H1 (cell line): Measurements from ENCODE around the gene MAPK11. TPM values are rescaled to one million over a fixed set of nuclear protein-coding genes. Genes with fewer than 3 reads are reported as not detected.
A peak's percentile ranks its signal among the peaks of the same experiment; 100 is the strongest.

Experiments
- CTBP2 ChIP-seq: IDR thresholded peaks from 2 replicates; pipeline ENCODE4 v1.7.0; 2011; ENCODE audit warnings: borderline replicate concordance, mild to moderate bottlenecking, moderate library complexity, mixed read lengths, low read length; ENCODE audit not compliant: insufficient read depth, insufficient read length
- EGR1 ChIP-seq: IDR thresholded peaks from 2 replicates; pipeline ENCODE4 v1.6.1; 2011; ENCODE audit warnings: low read depth, low read length, borderline replicate concordance
- GABPA ChIP-seq: IDR thresholded peaks from 2 replicates; pipeline ENCODE4 v1.6.1; 2011; ENCODE audit warnings: mild to moderate bottlenecking, low read length, moderate library complexity, borderline replicate concordance; ENCODE audit not compliant: insufficient read depth
- polyA plus RNA-seq, 7 experiments: library from polyadenylated mRNA; depleted of rRNA in 3 of 7; stranded (reverse) in 5 of 7; unstranded in 2 of 7; fragments of >200 nt in 5 of 7; fragments of 200-250 nt in 2 of 7; gene quantifications; 1 replicate in 5 of 7; 2 replicates in 1 of 7; 4 replicates in 1 of 7; pipeline versions ENCODE4 v1.2.1 to v1.2.3, GENCODE V29; 2011 to 2013; ENCODE audit warnings: missing spikeins in 2 of 7, mixed read lengths in 2 of 7
- total RNA-seq: library from RNA; stranded (reverse); fragmentation: NEBNext Ultra II Directional; extraction: Animal tissue kit (Norgen Biotek cat#: 25700); gene quantifications from 2 replicates; pipeline ENCODE4 v1.2.1, GENCODE V29; 2021
- TF ChIP-seq, protein P1 (sequence below): IDR thresholded peaks from 2 replicates; pipeline ENCODE4 v1.6.1; 2012; ENCODE audit warnings: inconsistent platforms
- TF ChIP-seq, protein P2 (sequence below): IDR thresholded peaks from 2 replicates; pipeline ENCODE4 v1.6.1; 2011; ENCODE audit warnings: low read depth, mild to moderate bottlenecking, low read length; ENCODE audit not compliant: insufficient read depth
- TF ChIP-seq, protein P3 (sequence below), 3 experiments: IDR thresholded peaks; 1 replicate in 2 of 3; 2 replicates in 1 of 3; pipeline versions ENCODE4 v1.5.1 to v1.6.1; 2011; ENCODE audit warnings: low read length in 3 of 3, mild to moderate bottlenecking in 3 of 3, inconsistent platforms in 2 of 3, low read depth in 1 of 3, moderate library complexity in 1 of 3; ENCODE audit not compliant: insufficient read depth in 1 of 3; ENCODE audit errors: control extremely low read depth in 1 of 3

Gene MAPK11
- total and polyA plus RNA-seq, 2 of the 8 experiments (the other 6 are each of a cell fraction or from before 2014, with no cell fraction given): 0.70 to 1.5 TPM

DNA sequence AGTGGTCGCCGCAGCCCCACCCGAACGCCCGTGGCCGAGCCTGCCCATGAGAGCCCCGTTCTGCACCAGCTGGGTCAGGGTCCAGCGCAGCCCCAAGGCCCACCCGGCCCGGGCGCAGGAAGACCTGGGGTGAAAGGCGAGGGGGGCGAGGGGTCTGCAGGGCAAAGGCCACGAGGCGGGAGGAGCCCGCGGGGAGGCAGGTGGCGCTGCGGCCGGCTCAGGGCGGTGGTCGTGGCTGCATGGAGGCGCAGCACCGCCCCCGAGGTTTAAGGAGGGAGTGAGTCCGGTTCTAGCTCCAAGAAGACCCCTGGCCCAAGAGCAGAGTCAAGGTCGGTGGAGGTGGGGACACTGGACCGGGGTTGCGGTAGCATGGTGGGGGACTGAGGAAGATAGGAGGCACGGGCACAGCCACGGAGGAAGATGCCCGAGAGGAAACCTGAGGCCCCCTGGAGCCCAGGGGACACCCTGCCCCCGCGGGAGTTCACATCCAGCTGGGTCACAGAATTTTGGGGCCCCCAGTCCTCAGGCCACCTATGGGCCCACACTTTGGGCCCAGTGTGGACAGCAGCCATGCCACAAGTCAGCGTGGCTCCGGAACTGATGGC lies 18.6 kb downstream of the MAPK11 start (continued):
- TF ChIP-seq, protein P1, sequence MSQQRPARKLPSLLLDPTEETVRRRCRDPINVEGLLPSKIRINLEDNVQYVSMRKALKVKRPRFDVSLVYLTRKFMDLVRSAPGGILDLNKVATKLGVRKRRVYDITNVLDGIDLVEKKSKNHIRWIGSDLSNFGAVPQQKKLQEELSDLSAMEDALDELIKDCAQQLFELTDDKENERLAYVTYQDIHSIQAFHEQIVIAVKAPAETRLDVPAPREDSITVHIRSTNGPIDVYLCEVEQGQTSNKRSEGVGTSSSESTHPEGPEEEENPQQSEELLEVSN: peak; percentile 61; the same call in 1 of the 2 replicates
- no peak for TF ChIP-seq GABPA
- TF ChIP-seq, protein P2, sequence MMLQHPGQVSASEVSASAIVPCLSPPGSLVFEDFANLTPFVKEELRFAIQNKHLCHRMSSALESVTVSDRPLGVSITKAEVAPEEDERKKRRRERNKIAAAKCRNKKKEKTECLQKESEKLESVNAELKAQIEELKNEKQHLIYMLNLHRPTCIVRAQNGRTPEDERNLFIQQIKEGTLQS: 0 out of 2 replicates have a peak, but pooled peaks have one; percentile 11
- TF ChIP-seq, protein P3, sequence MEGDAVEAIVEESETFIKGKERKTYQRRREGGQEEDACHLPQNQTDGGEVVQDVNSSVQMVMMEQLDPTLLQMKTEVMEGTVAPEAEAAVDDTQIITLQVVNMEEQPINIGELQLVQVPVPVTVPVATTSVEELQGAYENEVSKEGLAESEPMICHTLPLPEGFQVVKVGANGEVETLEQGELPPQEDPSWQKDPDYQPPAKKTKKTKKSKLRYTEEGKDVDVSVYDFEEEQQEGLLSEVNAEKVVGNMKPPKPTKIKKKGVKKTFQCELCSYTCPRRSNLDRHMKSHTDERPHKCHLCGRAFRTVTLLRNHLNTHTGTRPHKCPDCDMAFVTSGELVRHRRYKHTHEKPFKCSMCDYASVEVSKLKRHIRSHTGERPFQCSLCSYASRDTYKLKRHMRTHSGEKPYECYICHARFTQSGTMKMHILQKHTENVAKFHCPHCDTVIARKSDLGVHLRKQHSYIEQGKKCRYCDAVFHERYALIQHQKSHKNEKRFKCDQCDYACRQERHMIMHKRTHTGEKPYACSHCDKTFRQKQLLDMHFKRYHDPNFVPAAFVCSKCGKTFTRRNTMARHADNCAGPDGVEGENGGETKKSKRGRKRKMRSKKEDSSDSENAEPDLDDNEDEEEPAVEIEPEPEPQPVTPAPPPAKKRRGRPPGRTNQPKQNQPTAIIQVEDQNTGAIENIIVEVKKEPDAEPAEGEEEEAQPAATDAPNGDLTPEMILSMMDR (IDR thresholded peaks at IDR 0.05; ENCODE audit: control extremely low read depth in 1 of 3, insufficient read depth in 1 of 3, low read depth in 1 of 3, low read length in 3 of 3): peak in 1 of 3 experiments; percentile 12; a peak in 1 of 4 replicates
- no peak for TF ChIP-seq EGR1
- TF ChIP-seq CTBP2: no peak
